HCT116 (cell line): ENCODE results near the gene DOC2A.
"Not testable (repeated sequence)": the region's sequence is repeated elsewhere in the genome, so short reads cannot be mapped to it uniquely, and the experiment has no call there.

Experiments
- CEBPB ChIP-seq: IDR thresholded peaks from 2 replicates; pipeline ENCODE4 v1.6.1; 2012; ENCODE audit warnings: low read depth
- CTCF ChIP-seq, 3 experiments: fragments of 200-600 bp in 1 of 3; sonication (generic) in 1 of 3; IDR thresholded peaks in 2 of 3; conservative IDR thresholded peaks in 1 of 3; 2 replicates each; pipeline ENCODE4 v1.5.1; 2012 to 2017; ENCODE audit warnings: low read depth in 2 of 3, low read length in 2 of 3, antibody characterized with exemption in 1 of 3, borderline replicate concordance in 1 of 3, control low read depth in 1 of 3, mild to moderate bottlenecking in 1 of 3, mixed read lengths in 1 of 3, mixed run types in 1 of 3, moderate library complexity in 1 of 3; ENCODE audit not compliant: insufficient read depth in 1 of 3
- EGR1 ChIP-seq: IDR thresholded peaks from 2 replicates; pipeline ENCODE4 v1.6.1; 2012; ENCODE audit warnings: low read depth
- ELF1 ChIP-seq: IDR thresholded peaks from 2 replicates; pipeline ENCODE4 v1.6.1; 2012; ENCODE audit warnings: low read depth, borderline replicate concordance
- EZH2 ChIP-seq: fragments of 200-600 bp; sonication (generic); IDR thresholded peaks from 2 replicates; pipeline ENCODE4 v1.6.1; 2017; ENCODE audit warnings: antibody characterized with exemption, mixed run types
- EZH2phosphoT487 ChIP-seq: fragments of 200-600 bp; IDR thresholded peaks from 2 replicates; pipeline ENCODE4 v1.6.1; 2018; ENCODE audit warnings: antibody characterized with exemption, borderline replicate concordance
- MAX ChIP-seq: IDR thresholded peaks from 2 replicates; pipeline ENCODE4 v1.6.1; 2012
- POLR2A ChIP-seq: IDR thresholded peaks from 2 replicates; pipeline ENCODE4 v1.7.0; 2011; ENCODE audit warnings: borderline replicate concordance; ENCODE audit not compliant: insufficient read depth, insufficient read length; ENCODE audit errors: extremely low read depth
- POLR2AphosphoS5 ChIP-seq: IDR thresholded peaks from 2 replicates; pipeline ENCODE4 v1.6.1; 2011; ENCODE audit warnings: mild to moderate bottlenecking, low read depth, low read length, moderate library complexity
- RAD21 ChIP-seq: IDR thresholded peaks from 2 replicates; pipeline ENCODE4 v1.6.1; 2012; ENCODE audit warnings: low read depth, mild to moderate bottlenecking
- SRF ChIP-seq: IDR thresholded peaks from 2 replicates; pipeline ENCODE4 v1.6.1; 2012; ENCODE audit warnings: low read depth
- ZNF274 ChIP-seq: fragments of 200-500 bp; sonication (Bioruptor generic); IDR thresholded peaks from 2 replicates; pipeline ENCODE4 v1.6.1; 2014; ENCODE audit warnings: mild to moderate bottlenecking, low read depth, low read length, inconsistent platforms
- TF ChIP-seq, protein P1 (sequence below): IDR thresholded peaks from 2 replicates; pipeline ENCODE4 v1.6.1; 2012

DNA sequence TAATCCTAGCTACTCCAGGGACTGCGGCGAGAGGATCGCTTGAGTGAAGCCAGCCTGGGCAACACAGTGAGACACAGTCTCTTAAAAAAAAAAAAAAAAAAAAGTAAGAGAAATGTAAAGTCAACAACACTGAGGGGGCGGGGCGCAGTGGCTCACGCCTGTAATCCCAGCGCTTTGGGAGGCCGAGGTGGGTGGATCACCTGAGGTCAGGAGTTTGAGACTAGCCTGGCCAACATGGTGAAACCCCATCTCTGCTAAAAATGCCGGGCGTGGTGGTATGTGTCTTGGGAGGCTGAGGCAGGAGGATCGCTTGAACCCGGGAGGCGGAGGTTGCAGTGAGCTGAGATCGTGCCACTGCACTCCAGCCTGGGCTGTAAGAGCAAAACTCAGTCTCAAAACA is 1.8 kb upstream of the DOC2A start:
- not testable (repeated sequence) for TF ChIP-seq POLR2A; RAD21; SRF; ZNF274; CEBPB; CTCF (IDR thresholded peaks at IDR 0.05 in 2 of 3, conservative IDR thresholded peaks at IDR 0.05 in 1 of 3; ENCODE audit: borderline replicate concordance in 1 of 3, insufficient read depth in 1 of 3, low read depth in 2 of 3, low read length in 2 of 3); MAX; EZH2; POLR2AphosphoS5; EZH2phosphoT487; ELF1; EGR1
- TF ChIP-seq, protein P1, sequence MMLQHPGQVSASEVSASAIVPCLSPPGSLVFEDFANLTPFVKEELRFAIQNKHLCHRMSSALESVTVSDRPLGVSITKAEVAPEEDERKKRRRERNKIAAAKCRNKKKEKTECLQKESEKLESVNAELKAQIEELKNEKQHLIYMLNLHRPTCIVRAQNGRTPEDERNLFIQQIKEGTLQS, result not testable (repeated sequence)
